NB4 (cell line): Measurements from ENCODE around the gene KLHDC8A.

Experiments
- CTCF ChIP-seq: IDR thresholded peaks from one replicate; pipeline ENCODE4 v1.5.1; 2012; ENCODE audit warnings: low read depth, low read length
- MAX ChIP-seq: IDR thresholded peaks from 2 replicates; pipeline ENCODE4 v1.6.1; 2011; ENCODE audit warnings: low read depth, low read length
- POLR2A ChIP-seq: IDR thresholded peaks from 2 replicates; pipeline ENCODE4 v1.6.1; 2011; ENCODE audit warnings: mild to moderate bottlenecking; ENCODE audit not compliant: insufficient read length; ENCODE audit errors: extremely low read depth

GRCh38 chr1:205391386-205391785 lies 34.7 kb upstream of the KLHDC8A start:
- TF ChIP-seq CTCF (no peak), POLR2A (no peak), MAX (no peak)
